ENCODE measurements around the gene CNN2.

GRCh38 chr19:1019616-1019961, 6.8 kb upstream of the CNN2 start:
- TF ChIP-seq, protein P1, sequence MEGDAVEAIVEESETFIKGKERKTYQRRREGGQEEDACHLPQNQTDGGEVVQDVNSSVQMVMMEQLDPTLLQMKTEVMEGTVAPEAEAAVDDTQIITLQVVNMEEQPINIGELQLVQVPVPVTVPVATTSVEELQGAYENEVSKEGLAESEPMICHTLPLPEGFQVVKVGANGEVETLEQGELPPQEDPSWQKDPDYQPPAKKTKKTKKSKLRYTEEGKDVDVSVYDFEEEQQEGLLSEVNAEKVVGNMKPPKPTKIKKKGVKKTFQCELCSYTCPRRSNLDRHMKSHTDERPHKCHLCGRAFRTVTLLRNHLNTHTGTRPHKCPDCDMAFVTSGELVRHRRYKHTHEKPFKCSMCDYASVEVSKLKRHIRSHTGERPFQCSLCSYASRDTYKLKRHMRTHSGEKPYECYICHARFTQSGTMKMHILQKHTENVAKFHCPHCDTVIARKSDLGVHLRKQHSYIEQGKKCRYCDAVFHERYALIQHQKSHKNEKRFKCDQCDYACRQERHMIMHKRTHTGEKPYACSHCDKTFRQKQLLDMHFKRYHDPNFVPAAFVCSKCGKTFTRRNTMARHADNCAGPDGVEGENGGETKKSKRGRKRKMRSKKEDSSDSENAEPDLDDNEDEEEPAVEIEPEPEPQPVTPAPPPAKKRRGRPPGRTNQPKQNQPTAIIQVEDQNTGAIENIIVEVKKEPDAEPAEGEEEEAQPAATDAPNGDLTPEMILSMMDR (IDR thresholded peaks at IDR 0.05) = no peak
- no peak for TF ChIP-seq POLR2A (IDR thresholded peaks at IDR 0.05)
- no peak for TF ChIP-seq POLR2AphosphoS5 (IDR thresholded peaks at IDR 0.05; ENCODE audit: insufficient read depth in 1 of 2, low read depth in 1 of 2)

All from vagina (tissue), 2 donors.